ENCODE results near the gene SHISA5. TPM values are rescaled to one million over a fixed set of nuclear protein-coding genes. Genes with fewer than 3 reads are reported as not detected.

Gene SHISA5
- total and polyA plus RNA-seq, 2 experiments from 2014 or later = 146 to 166 TPM

- H3K27ac Mint-ChIP-seq = no peak overlapping the region
- peaks cover 5% of the 10 kb centered on the region for H3K27me3 Mint-ChIP-seq (ENCODE audit: insufficient read depth, low read depth, poor library complexity)
- no peaks in the 10 kb centered on the region for H3K9me2 ChIP-seq (ENCODE audit: insufficient read depth)
- ATAC-seq (no peak), DNase-seq (ENCODE audit: low spot score) (no peak)
- H3K36me3 Mint-ChIP-seq (ENCODE audit: low read depth) = peaks cover 41% of the 10 kb centered on the region
- H3K4me1 ChIP-seq (ENCODE audit: insufficient read depth) = peaks cover 17% of the 10 kb centered on the region
- H3K79me2 ChIP-seq (replicated peaks; ENCODE audit: insufficient read depth) = peaks cover 21% of the 10 kb centered on the region
- no peaks in the 10 kb centered on the region for H3K27me3 ChIP-seq (ENCODE audit: insufficient read depth)
- H3F3A ChIP-seq (replicated peaks; ENCODE audit: low read depth) = peaks cover 42% of the 10 kb centered on the region
- no peak for TF ChIP-seq ZNF331 (CRISPR knock-in tag; IDR thresholded peaks at IDR 0.05; ENCODE audit: low read depth)
- no peak for TF ChIP-seq EZH2phosphoT487 (IDR thresholded peaks at IDR 0.05; ENCODE audit: unreplicated experiment)
- no peak for TF ChIP-seq ZNF462 (CRISPR knock-in tag; IDR thresholded peaks at IDR 0.05)
- H2AFZ ChIP-seq = no peak overlapping the region
- no peaks in the 10 kb centered on the region for H4K20me1 ChIP-seq (replicated peaks; ENCODE audit: insufficient read depth)
- H3K36me3 ChIP-seq (ENCODE audit: insufficient read depth) = peaks cover 10% of the 10 kb centered on the region
- no peak overlapping the region for H3K4me3 ChIP-seq
- no peaks in the 10 kb centered on the region for H3K9me3 Mint-ChIP-seq
- H3K4me2 ChIP-seq = no peak overlapping the region
- H3K4me3 Mint-ChIP-seq = no peak overlapping the region
- H3K27ac ChIP-seq (ENCODE audit: low read depth) = no peak overlapping the region
- peaks cover 28% of the 10 kb centered on the region for H3K4me1 Mint-ChIP-seq
Measured at GRCh38 chr3:48433472-48434118, 70.4 kb downstream of the SHISA5 start.

Data from GM23338 (cell line).